ENCODE data around the gene COL4A3.

GRCh38 chr2:227115761-227116160 is 48.7 kb upstream of the COL4A3 start:
- TF ChIP-seq EP300 (IDR thresholded peaks at IDR 0.05), result no peak
- no peak for TF ChIP-seq CTCF (IDR thresholded peaks at IDR 0.05)
- TF ChIP-seq POLR2A (IDR thresholded peaks at IDR 0.05), result no peak
- no peak for TF ChIP-seq POLR2AphosphoS5 (IDR thresholded peaks at IDR 0.05)

Data from stomach (tissue), 4 donors.